GM12878 (cell line): ENCODE results near the gene HOXD10. TPM values are rescaled to one million over a fixed set of nuclear protein-coding genes. Genes with fewer than 3 reads are reported as not detected.

Experiments used
- ATAC-seq: fragments of 200-7000 bp; cut with Tn5 transposase; 3 replicates; pipeline ENCODE4 v1.9.1; 2020; ENCODE audit warnings: mild to moderate bottlenecking, moderate library complexity
- BruUV-seq: library from RNA; stranded (reverse); fragments of 400-500 nt; replicated peaks from 2 replicates; lab custom pipeline; 2021; lab: Mats Ljungman, UMichigan
- CTCF ChIA-PET: fragments of 300-600 bp; sonication (Branson Sonifier 250); formaldehyde crosslinking; extraction: SDS; loops from one replicate; lab custom pipeline; 2021; ENCODE audit warnings: inconsistent platforms; lab: Yijun Ruan, JAX
- POLR2A ChIA-PET: fragments of 350-600 bp; formaldehyde crosslinking; extraction: SDS; loops from one replicate; lab custom pipeline; 2021; ENCODE audit warnings: inconsistent platforms; lab: Charles Lee
- RAD21 ChIA-PET: fragments of 300-600 bp; sonication (Branson Sonifier 250); formaldehyde crosslinking; loops from one replicate; lab custom pipeline; 2023; ENCODE audit warnings: antibody characterized with exemption; ENCODE audit not compliant: unreplicated experiment; lab: Charles Lee
- SMC1A ChIA-PET: fragments of 300-600 bp; sonication (Branson Sonifier 250); formaldehyde crosslinking; loops from one replicate; lab custom pipeline; 2023; ENCODE audit not compliant: unreplicated experiment, uncharacterized antibody; lab: Charles Lee
- DNase-seq: peaks from one replicate; pipeline ENCODE4 v3.0.0-alpha.2; 2011; ENCODE audit warnings: low read depth, low spot score
- FAIRE-seq: peaks from 3 replicates; lab custom pipeline; 2011; peaks lifted over from hg19 to GRCh38; lab: Jason Lieb, UNC
- H2AFZ ChIP-seq: 2 replicates; pipeline ENCODE4 v1.6.0; 2011; ENCODE audit warnings: low read depth, low read length, control low read depth; ENCODE audit not compliant: control insufficient read depth
- H3K27ac ChIP-seq: 2 replicates; pipeline ENCODE4 v1.5.1; 2011; ENCODE audit warnings: control low read depth; ENCODE audit not compliant: control insufficient read depth, insufficient read depth
- H3K27me3 ChIP-seq, 2 experiments: replicated peaks in 1 of 2; 2 replicates each; pipeline versions ENCODE4 v1.6.0 to v1.6.1; 2011; ENCODE audit warnings: low read length in 1 of 2; ENCODE audit not compliant: control insufficient read depth in 2 of 2, insufficient read depth in 2 of 2
- H3K36me3 ChIP-seq, 2 experiments: 2 replicates each; pipeline ENCODE4 v1.5.1; 2011; ENCODE audit warnings: low read length in 1 of 2; ENCODE audit not compliant: control insufficient read depth in 2 of 2, insufficient read depth in 2 of 2
- H3K4me1 ChIP-seq: 2 replicates; pipeline ENCODE4 v1.6.1; 2011; ENCODE audit warnings: mild to moderate bottlenecking, low read length, moderate library complexity, mixed read lengths; ENCODE audit not compliant: control insufficient read depth, insufficient read depth
- H3K4me2 ChIP-seq: 2 replicates; pipeline ENCODE4 v1.6.0; 2011; ENCODE audit warnings: control low read depth; ENCODE audit not compliant: control insufficient read depth, insufficient read depth
- H3K4me3 ChIP-seq: fragments of 200-600 bp; sonication (generic); 2 replicates; pipeline ENCODE4 v1.5.1; 2016
- H3K79me2 ChIP-seq: 2 replicates; pipeline ENCODE4 v1.6.0; 2011; ENCODE audit warnings: low read length; ENCODE audit not compliant: control insufficient read depth, insufficient read depth
- H3K9ac ChIP-seq: 2 replicates; pipeline ENCODE4 v1.8.0; 2011; ENCODE audit warnings: low read length, control low read depth, mixed read lengths; ENCODE audit not compliant: control insufficient read depth, insufficient read depth
- H3K9me3 ChIP-seq: replicated peaks from 3 replicates; pipeline ENCODE4 v1.5.1; 2011; ENCODE audit warnings: mild to moderate bottlenecking, low read length; ENCODE audit not compliant: control insufficient read depth, insufficient read depth
- H4K20me1 ChIP-seq: 2 replicates; pipeline ENCODE4 v1.6.0; 2011; ENCODE audit not compliant: control insufficient read depth, insufficient read depth
- ATF7 ChIP-seq: fragments of 450-650 bp; IDR thresholded peaks from 2 replicates; pipeline ENCODE4 v1.6.1; 2016; ENCODE audit warnings: low read depth, mild to moderate bottlenecking
- BACH1 ChIP-seq: fragments of 450-650 bp; IDR thresholded peaks from 2 replicates; pipeline ENCODE4 v1.6.1; 2017; ENCODE audit warnings: mild to moderate bottlenecking, borderline replicate concordance
- ETV6 ChIP-seq, 2 experiments: fragments of 450-650 bp in 1 of 2; IDR thresholded peaks in 1 of 2; conservative IDR thresholded peaks in 1 of 2; 2 replicates each; pipeline ENCODE4 v1.6.1; 2014; ENCODE audit warnings: antibody characterized with exemption in 1 of 2, borderline replicate concordance in 1 of 2, low read depth in 1 of 2, mild to moderate bottlenecking in 1 of 2, moderate library complexity in 1 of 2
- GATAD2B ChIP-seq: fragments of 450-650 bp; conservative IDR thresholded peaks from 2 replicates; pipeline ENCODE4 v1.6.1; 2017; ENCODE audit warnings: low read depth, mild to moderate bottlenecking, moderate library complexity
- HDAC6 ChIP-seq: fragments of 200-600 bp; sonication (generic); IDR thresholded peaks from one replicate; pipeline ENCODE4 v1.8.0; 2017; ENCODE audit warnings: antibody characterized with exemption; ENCODE audit not compliant: unreplicated experiment
- IKZF2 ChIP-seq, 2 experiments: fragments of 450-650 bp; IDR thresholded peaks; 2 replicates each; pipeline ENCODE4 v1.6.1; 2017; ENCODE audit warnings: mild to moderate bottlenecking in 2 of 2, moderate library complexity in 2 of 2
- JUND ChIP-seq: IDR thresholded peaks from 2 replicates; pipeline ENCODE4 v1.6.1; 2012; ENCODE audit warnings: low read depth, mild to moderate bottlenecking, low read length, improper control_type of control experiment, moderate library complexity
- MYB ChIP-seq: fragments of 150-350 bp; IDR thresholded peaks from 2 replicates; pipeline ENCODE4 v1.6.1; 2014; ENCODE audit warnings: mild to moderate bottlenecking, low read depth, low read length, borderline replicate concordance
- POLR2AphosphoS2 ChIP-seq: IDR thresholded peaks from 2 replicates; pipeline ENCODE4 v1.6.1; 2011; ENCODE audit warnings: low read depth, mild to moderate bottlenecking, low read length, improper control_type of control experiment, moderate library complexity
- POLR2AphosphoS5 ChIP-seq: IDR thresholded peaks from 2 replicates; pipeline ENCODE4 v1.6.1; 2011; ENCODE audit warnings: mild to moderate bottlenecking, low read length, inconsistent platforms
- SREBF2 ChIP-seq: IDR thresholded peaks from 2 replicates; pipeline ENCODE4 v1.6.1; 2012; ENCODE audit warnings: mild to moderate bottlenecking, low read length
- TCF7 ChIP-seq: IDR thresholded peaks from 2 replicates; pipeline ENCODE4 v1.6.1; 2014; ENCODE audit warnings: antibody characterized with exemption, borderline replicate concordance
- WGBS: methylation state at CpG from one replicate; pipeline ENCODE4 v1.1.6; 2016; ENCODE audit warnings: low lambda C conversion rate; ENCODE audit not compliant: insufficient replicate concordance, insufficient coverage; ENCODE audit errors: missing lambda C conversion rate; 5-methylcytosine and 5-hydroxymethylcytosine counted together
- in situ Hi-C: fragments of 300-500 bp; cut with MboI; formaldehyde crosslinking; loops from 9 replicates; pipeline ENCODE4 v1.14.3; 2018; ENCODE audit warnings: mixed read lengths
- intact Hi-C: fragments of 100-400 bp; cut with micrococcal nuclease; formaldehyde crosslinking; loops from one replicate; pipeline ENCODE4 v1.14.2; 2022; ENCODE audit not compliant: unreplicated experiment
- polyA plus RNA-seq, 11 experiments: library from polyadenylated mRNA; depleted of rRNA in 4 of 11; unstranded in 6 of 11; stranded (reverse) in 5 of 11; fragments of >200 nt; fragmentation: Nextera tagmentation in 4 of 11; fragmentation: Illumina TruSeq in 1 of 11; extraction: Ambion mirVana in 4 of 11; extraction: Trizol in 1 of 11; gene quantifications; 1 replicate in 1 of 11; 2 replicates in 10 of 11; pipeline versions ENCODE4 v1.2.1 to v1.2.3, GENCODE V29; 2011 to 2016; ENCODE audit warnings: inconsistent platforms in 2 of 11, missing spikeins in 2 of 11, low read depth in 1 of 11
- total RNA-seq, 4 experiments: library from RNA; depleted of rRNA in 3 of 4; stranded (reverse); fragments of >200 nt in 3 of 4; fragmentation: Illumina TruSeq in 1 of 4; extraction: Trizol in 1 of 4; gene quantifications; 2 replicates each; pipeline versions ENCODE4 v1.2.1 to v1.2.3, GENCODE V29; 2013 to 2021
- TF ChIP-seq, protein P1 (sequence below): IDR thresholded peaks from 2 replicates; pipeline ENCODE4 v1.6.1; 2012; ENCODE audit warnings: low read length, inconsistent platforms
- TF ChIP-seq, protein P2 (sequence below): IDR thresholded peaks from 2 replicates; pipeline ENCODE4 v1.6.1; 2011; ENCODE audit warnings: low read depth, mild to moderate bottlenecking, low read length, moderate library complexity, borderline replicate concordance; ENCODE audit errors: extremely low read depth
- TF ChIP-seq, protein P3 (sequence below): fragments of 450-650 bp; IDR thresholded peaks from 2 replicates; pipeline ENCODE4 v1.6.1; 2017; ENCODE audit warnings: antibody characterized with exemption, mild to moderate bottlenecking, moderate library complexity

The HOXD10 gene
- total and polyA plus RNA-seq, 10 of the 15 experiments (the other 5 are each of a cell fraction or from before 2014, with no cell fraction given) = not detected

DNA sequence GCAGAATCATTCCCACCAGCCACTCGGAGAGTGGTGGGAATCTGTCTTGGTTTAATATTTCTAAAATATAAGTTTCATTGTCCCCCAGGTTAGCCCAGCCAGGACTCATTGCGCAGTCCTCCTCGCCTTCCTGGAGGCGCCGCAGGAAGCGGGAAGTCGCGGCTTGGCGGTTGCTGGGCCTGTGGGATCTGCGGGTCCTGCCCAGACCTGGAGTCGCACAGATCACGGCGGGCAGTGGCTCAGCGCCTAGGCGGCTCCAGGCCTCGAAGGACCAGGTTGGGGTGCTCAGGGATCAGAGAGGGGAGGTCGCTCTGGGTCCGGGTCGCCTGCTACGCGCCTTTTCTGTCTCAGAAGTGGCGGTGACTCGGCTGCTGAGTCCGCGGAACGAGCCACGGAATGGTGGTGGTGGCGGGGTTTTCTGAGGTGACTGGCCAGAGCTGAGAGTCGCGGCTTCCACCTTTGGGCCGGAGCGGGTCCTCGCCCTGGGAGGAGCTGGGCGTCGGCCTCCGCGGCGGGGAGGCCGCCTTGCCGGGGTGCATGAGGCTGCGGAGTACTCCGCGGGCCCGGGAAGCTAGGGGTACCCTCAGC lies 43.2 kb downstream of the HOXD10 start:
- TF ChIP-seq, protein P1, sequence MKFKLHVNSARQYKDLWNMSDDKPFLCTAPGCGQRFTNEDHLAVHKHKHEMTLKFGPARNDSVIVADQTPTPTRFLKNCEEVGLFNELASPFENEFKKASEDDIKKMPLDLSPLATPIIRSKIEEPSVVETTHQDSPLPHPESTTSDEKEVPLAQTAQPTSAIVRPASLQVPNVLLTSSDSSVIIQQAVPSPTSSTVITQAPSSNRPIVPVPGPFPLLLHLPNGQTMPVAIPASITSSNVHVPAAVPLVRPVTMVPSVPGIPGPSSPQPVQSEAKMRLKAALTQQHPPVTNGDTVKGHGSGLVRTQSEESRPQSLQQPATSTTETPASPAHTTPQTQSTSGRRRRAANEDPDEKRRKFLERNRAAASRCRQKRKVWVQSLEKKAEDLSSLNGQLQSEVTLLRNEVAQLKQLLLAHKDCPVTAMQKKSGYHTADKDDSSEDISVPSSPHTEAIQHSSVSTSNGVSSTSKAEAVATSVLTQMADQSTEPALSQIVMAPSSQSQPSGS = no peak
- TF ChIP-seq POLR2AphosphoS2 (no peak), HDAC6 (no peak), ATF7 (no peak), SREBF2 (no peak), POLR2AphosphoS5 (no peak), ETV6 (conservative IDR thresholded peaks at IDR 0.05 in 1 of 2, IDR thresholded peaks at IDR 0.05 in 1 of 2; ENCODE audit: borderline replicate concordance in 1 of 2, low read depth in 1 of 2) (no peak), GATAD2B (no peak), IKZF2 (IDR thresholded peaks at IDR 0.05) (no peak), BACH1 (no peak), MYB (no peak), JUND (no peak), TCF7 (no peak)
- TF ChIP-seq, protein P2, sequence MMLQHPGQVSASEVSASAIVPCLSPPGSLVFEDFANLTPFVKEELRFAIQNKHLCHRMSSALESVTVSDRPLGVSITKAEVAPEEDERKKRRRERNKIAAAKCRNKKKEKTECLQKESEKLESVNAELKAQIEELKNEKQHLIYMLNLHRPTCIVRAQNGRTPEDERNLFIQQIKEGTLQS = no peak
- TF ChIP-seq, protein P3, sequence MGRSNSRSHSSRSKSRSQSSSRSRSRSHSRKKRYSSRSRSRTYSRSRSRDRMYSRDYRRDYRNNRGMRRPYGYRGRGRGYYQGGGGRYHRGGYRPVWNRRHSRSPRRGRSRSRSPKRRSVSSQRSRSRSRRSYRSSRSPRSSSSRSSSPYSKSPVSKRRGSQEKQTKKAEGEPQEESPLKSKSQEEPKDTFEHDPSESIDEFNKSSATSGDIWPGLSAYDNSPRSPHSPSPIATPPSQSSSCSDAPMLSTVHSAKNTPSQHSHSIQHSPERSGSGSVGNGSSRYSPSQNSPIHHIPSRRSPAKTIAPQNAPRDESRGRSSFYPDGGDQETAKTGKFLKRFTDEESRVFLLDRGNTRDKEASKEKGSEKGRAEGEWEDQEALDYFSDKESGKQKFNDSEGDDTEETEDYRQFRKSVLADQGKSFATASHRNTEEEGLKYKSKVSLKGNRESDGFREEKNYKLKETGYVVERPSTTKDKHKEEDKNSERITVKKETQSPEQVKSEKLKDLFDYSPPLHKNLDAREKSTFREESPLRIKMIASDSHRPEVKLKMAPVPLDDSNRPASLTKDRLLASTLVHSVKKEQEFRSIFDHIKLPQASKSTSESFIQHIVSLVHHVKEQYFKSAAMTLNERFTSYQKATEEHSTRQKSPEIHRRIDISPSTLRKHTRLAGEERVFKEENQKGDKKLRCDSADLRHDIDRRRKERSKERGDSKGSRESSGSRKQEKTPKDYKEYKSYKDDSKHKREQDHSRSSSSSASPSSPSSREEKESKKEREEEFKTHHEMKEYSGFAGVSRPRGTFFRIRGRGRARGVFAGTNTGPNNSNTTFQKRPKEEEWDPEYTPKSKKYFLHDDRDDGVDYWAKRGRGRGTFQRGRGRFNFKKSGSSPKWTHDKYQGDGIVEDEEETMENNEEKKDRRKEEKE = no peak
- no peak for DNase-seq

More for the DNA sequence above, 43.2 kb downstream of the HOXD10 start:
- Histone ChIP-seq H4K20me1 (no peaks in the 10 kb centered on the region), H3K4me1 (no peaks in the 10 kb centered on the region), H3K9ac (no peak overlapping the region), H3K36me3 (no peaks in the 10 kb centered on the region), H3K4me3 (no peak overlapping the region), H3K9me3 (peaks cover 2% of the 10 kb centered on the region; the same call in 2 of the 3 replicates), H3K27me3 (peaks cover 13 to 38% of the 10 kb centered on the region in 2 experiments), H3K27ac (no peak overlapping the region), H2AFZ (no peak overlapping the region), H3K79me2 (no peaks in the 10 kb centered on the region), H3K4me2 (no peak overlapping the region)
- ATAC-seq (no peak), FAIRE-seq (no peak)
- ChIA-PET POLR2A (no interaction called here), CTCF (no interaction called here), RAD21 (no interaction called here), SMC1A (interaction anchor here (0.9 kb wide), 1 partner anchor 15 kb away, joined by 5 read pairs; no protein-coding TSS in a partner anchor)
- in situ Hi-C loops (no loop called here), intact Hi-C loops (no loop called here)
- no TSS peak for BruUV-seq
- WGBS = 58% methylated on average over 39 of the region's 44 CpGs
